ENCODE data around the gene TESK2.

DNA sequence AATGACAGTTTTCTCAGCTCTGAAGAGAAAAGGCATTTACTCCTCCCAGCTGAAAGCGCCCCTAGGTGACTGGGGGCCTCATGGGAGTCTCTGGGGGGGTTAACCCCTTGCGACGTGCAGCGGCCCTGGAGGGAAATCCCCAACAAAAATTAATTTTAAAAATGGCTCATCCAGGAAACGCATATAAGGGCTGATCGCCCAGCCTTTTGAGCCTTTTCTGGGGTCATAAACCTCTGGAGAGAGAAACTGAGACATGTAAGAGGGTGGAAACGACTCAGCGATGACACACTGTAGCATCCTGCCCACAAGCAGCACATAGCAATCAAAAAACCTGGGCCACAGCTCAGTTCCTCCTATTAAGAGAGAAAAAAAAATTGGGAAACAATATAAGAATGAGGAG lies 184.6 kb downstream of the TESK2 start:
- TF ChIP-seq POLR2A (IDR thresholded peaks at IDR 0.05): no peak
- TF ChIP-seq, protein P1, sequence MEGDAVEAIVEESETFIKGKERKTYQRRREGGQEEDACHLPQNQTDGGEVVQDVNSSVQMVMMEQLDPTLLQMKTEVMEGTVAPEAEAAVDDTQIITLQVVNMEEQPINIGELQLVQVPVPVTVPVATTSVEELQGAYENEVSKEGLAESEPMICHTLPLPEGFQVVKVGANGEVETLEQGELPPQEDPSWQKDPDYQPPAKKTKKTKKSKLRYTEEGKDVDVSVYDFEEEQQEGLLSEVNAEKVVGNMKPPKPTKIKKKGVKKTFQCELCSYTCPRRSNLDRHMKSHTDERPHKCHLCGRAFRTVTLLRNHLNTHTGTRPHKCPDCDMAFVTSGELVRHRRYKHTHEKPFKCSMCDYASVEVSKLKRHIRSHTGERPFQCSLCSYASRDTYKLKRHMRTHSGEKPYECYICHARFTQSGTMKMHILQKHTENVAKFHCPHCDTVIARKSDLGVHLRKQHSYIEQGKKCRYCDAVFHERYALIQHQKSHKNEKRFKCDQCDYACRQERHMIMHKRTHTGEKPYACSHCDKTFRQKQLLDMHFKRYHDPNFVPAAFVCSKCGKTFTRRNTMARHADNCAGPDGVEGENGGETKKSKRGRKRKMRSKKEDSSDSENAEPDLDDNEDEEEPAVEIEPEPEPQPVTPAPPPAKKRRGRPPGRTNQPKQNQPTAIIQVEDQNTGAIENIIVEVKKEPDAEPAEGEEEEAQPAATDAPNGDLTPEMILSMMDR (IDR thresholded peaks at IDR 0.05): no peak

Data from right lobe of liver (tissue), 4 donors.